Astrocyte (in vitro differentiated cells and primary cell): Measurements from ENCODE around the gene FAM120B. TPM values are rescaled to one million over a fixed set of nuclear protein-coding genes. Genes with fewer than 3 reads are reported as not detected.
"Not testable (repeated sequence)": the region's sequence is repeated elsewhere in the genome, so short reads cannot be mapped to it uniquely, and the experiment has no call there.

Source experiments
- DNase-seq: peaks from one replicate; pipeline ENCODE4 v3.0.0-alpha.2; 2010; ENCODE audit warnings: low read depth
- FAIRE-seq: peaks from 2 replicates; lab custom pipeline; 2011; peaks lifted over from hg19 to GRCh38; lab: Jason Lieb, UNC
- H2AFZ ChIP-seq: 2 replicates; pipeline ENCODE4 v1.6.0; 2012; ENCODE audit warnings: low read depth, low read length, inconsistent platforms
- H3K27ac ChIP-seq: 2 replicates; pipeline ENCODE4 v1.5.1; 2011; ENCODE audit warnings: low read depth, low read length, inconsistent platforms
- H3K27me3 ChIP-seq: 2 replicates; pipeline ENCODE4 v1.6.0; 2011; ENCODE audit warnings: low read length, inconsistent platforms; ENCODE audit not compliant: insufficient read depth
- H3K36me3 ChIP-seq: 2 replicates; pipeline ENCODE4 v1.5.1; 2011; ENCODE audit warnings: low read length, inconsistent platforms; ENCODE audit not compliant: insufficient read depth
- H3K4me1 ChIP-seq: 2 replicates; pipeline ENCODE4 v1.5.1; 2011; ENCODE audit warnings: low read length, inconsistent platforms; ENCODE audit not compliant: insufficient read depth
- H3K4me2 ChIP-seq: 2 replicates; pipeline ENCODE4 v1.6.0; 2012; ENCODE audit warnings: low read length, inconsistent platforms
- H3K4me3 ChIP-seq: 2 replicates; pipeline ENCODE4 v1.5.1; 2011; ENCODE audit warnings: low read depth, mild to moderate bottlenecking, low read length, inconsistent platforms; ENCODE audit not compliant: insufficient read depth
- H3K79me2 ChIP-seq: 2 replicates; pipeline ENCODE4 v1.6.0; 2012; ENCODE audit warnings: mild to moderate bottlenecking, low read length, inconsistent platforms; ENCODE audit not compliant: insufficient read depth
- H3K9ac ChIP-seq: 2 replicates; pipeline ENCODE4 v1.6.0; 2012; ENCODE audit warnings: mild to moderate bottlenecking, low read length, inconsistent platforms
- H3K9me3 ChIP-seq: 2 replicates; pipeline ENCODE4 v1.5.1; 2012; ENCODE audit warnings: low read depth, mild to moderate bottlenecking, low read length, inconsistent platforms; ENCODE audit not compliant: insufficient read depth
- H4K20me1 ChIP-seq: 2 replicates; pipeline ENCODE4 v1.6.0; 2012; ENCODE audit warnings: low read length, inconsistent platforms; ENCODE audit not compliant: insufficient read depth
- H3K27ac Mint-ChIP-seq: one replicate; pipeline ENCODE4 v1.8.0; 2021; ENCODE audit warnings: mild to moderate bottlenecking, mixed read lengths; ENCODE audit not compliant: unreplicated experiment
- H3K27me3 Mint-ChIP-seq: one replicate; pipeline ENCODE4 v1.8.0; 2021; ENCODE audit warnings: low read depth, mixed read lengths; ENCODE audit not compliant: unreplicated experiment
- H3K36me3 Mint-ChIP-seq: one replicate; pipeline ENCODE4 v1.8.0; 2021; ENCODE audit warnings: low read depth, mixed read lengths; ENCODE audit not compliant: unreplicated experiment
- H3K4me1 Mint-ChIP-seq: one replicate; pipeline ENCODE4 v1.8.0; 2021; ENCODE audit warnings: low read depth, mixed read lengths; ENCODE audit not compliant: unreplicated experiment
- H3K4me3 Mint-ChIP-seq: one replicate; pipeline ENCODE4 v1.8.0; 2021; ENCODE audit warnings: mild to moderate bottlenecking, moderate library complexity, mixed read lengths; ENCODE audit not compliant: unreplicated experiment
- H3K9me3 Mint-ChIP-seq: one replicate; pipeline ENCODE4 v1.8.0; 2021; ENCODE audit warnings: mild to moderate bottlenecking, mixed read lengths; ENCODE audit not compliant: unreplicated experiment
- CTCF ChIP-seq: IDR thresholded peaks from 2 replicates; pipeline ENCODE4 v1.5.1; 2011; ENCODE audit warnings: low read depth, mild to moderate bottlenecking, inconsistent platforms, low read length, moderate library complexity; ENCODE audit not compliant: insufficient read depth
- EZH2 ChIP-seq: IDR thresholded peaks from 2 replicates; pipeline ENCODE4 v1.6.1; 2012; ENCODE audit warnings: mild to moderate bottlenecking, low read length, inconsistent platforms; ENCODE audit not compliant: insufficient read depth
- total RNA-seq: library from RNA; stranded (reverse); gene quantifications from 2 replicates; pipeline ENCODE4 v1.2.1, GENCODE V29; 2021

Gene FAM120B
- total RNA-seq, 1 donor from 2014 or later: 29.8 TPM

GRCh38 chr6:170394980-170395379 lies 88.4 kb downstream of the FAM120B start:
- Histone ChIP-seq H4K20me1 (no peaks in the 10 kb centered on the region), H3K4me3 (no peak overlapping the region), H3K79me2 (no peaks in the 10 kb centered on the region), H3K4me2 (no peak overlapping the region), H3K4me1 (no peaks in the 10 kb centered on the region), H3K36me3 (peaks cover 25% of the 10 kb centered on the region), H2AFZ (no peak overlapping the region), H3K9ac (no peak overlapping the region), H3K27ac (no peak overlapping the region), H3K9me3 (no peaks in the 10 kb centered on the region), H3K27me3 (no peaks in the 10 kb centered on the region)
- no peak overlapping the region for H3K27ac Mint-ChIP-seq
- peaks cover 42% of the 10 kb centered on the region for H3K36me3 Mint-ChIP-seq
- H3K9me3 Mint-ChIP-seq: no peaks in the 10 kb centered on the region
- TF ChIP-seq EZH2: no peak
- no peak for TF ChIP-seq CTCF
- no peak for DNase-seq
- H3K27me3 Mint-ChIP-seq: no peaks in the 10 kb centered on the region
- no peak for FAIRE-seq
- H3K4me1 Mint-ChIP-seq: peaks cover 4% of the 10 kb centered on the region
- H3K4me3 Mint-ChIP-seq: no peak overlapping the region

GRCh38 chr6:170398743-170399369 lies 92.3 kb downstream of the FAM120B start:
- not testable (repeated sequence) for FAIRE-seq, DNase-seq, H3K27ac ChIP-seq, H3K79me2 ChIP-seq, H3K27me3 ChIP-seq, H3K27ac Mint-ChIP-seq, H3K4me3 Mint-ChIP-seq, H4K20me1 ChIP-seq, H3K9me3 ChIP-seq, H2AFZ ChIP-seq, H3K9me3 Mint-ChIP-seq, H3K4me3 ChIP-seq, H3K4me2 ChIP-seq, H3K27me3 Mint-ChIP-seq, H3K9ac ChIP-seq
- H3K4me1 Mint-ChIP-seq: peaks cover 21% of the 10 kb centered on the region
- Histone ChIP-seq H3K36me3 (peaks cover 25% of the 10 kb centered on the region), H3K4me1 (peaks cover 16% of the 10 kb centered on the region)
- H3K36me3 Mint-ChIP-seq: peaks cover 37% of the 10 kb centered on the region

GRCh38 chr6:170399955-170400558 lies 93.5 kb downstream of the FAM120B start:
- H3K27me3 ChIP-seq, DNase-seq, H3K4me2 ChIP-seq, H3K27me3 Mint-ChIP-seq, H3K4me3 Mint-ChIP-seq, H3K4me3 ChIP-seq, H2AFZ ChIP-seq, H3K27ac ChIP-seq, H3K9me3 Mint-ChIP-seq, H3K9me3 ChIP-seq, H3K9ac ChIP-seq, FAIRE-seq, H4K20me1 ChIP-seq, H3K79me2 ChIP-seq, H3K27ac Mint-ChIP-seq: not testable (repeated sequence)
- peaks cover 30% of the 10 kb centered on the region for H3K4me1 Mint-ChIP-seq
- Histone ChIP-seq H3K36me3 (peaks cover 18% of the 10 kb centered on the region), H3K4me1 (peaks cover 28% of the 10 kb centered on the region)
- H3K36me3 Mint-ChIP-seq: peaks cover 29% of the 10 kb centered on the region
